Retinal pigment epithelial cell (primary cell): ENCODE results near the gene ARHGAP26.

Source experiments
- DNase-seq: peaks from one replicate; pipeline ENCODE4 v3.0.0-alpha.2; 2010; ENCODE audit warnings: low read depth
- H3K4me3 ChIP-seq: 2 replicates; pipeline ENCODE4 v1.5.1; 2011; ENCODE audit warnings: mild to moderate bottlenecking, low read length, control low read depth, moderate library complexity
- TF ChIP-seq, protein P1 (sequence below): conservative IDR thresholded peaks from 2 replicates; pipeline ENCODE4 v1.5.1; 2011; ENCODE audit warnings: low read depth, low read length, control low read depth, inconsistent platforms

The ARHGAP26 gene

DNA sequence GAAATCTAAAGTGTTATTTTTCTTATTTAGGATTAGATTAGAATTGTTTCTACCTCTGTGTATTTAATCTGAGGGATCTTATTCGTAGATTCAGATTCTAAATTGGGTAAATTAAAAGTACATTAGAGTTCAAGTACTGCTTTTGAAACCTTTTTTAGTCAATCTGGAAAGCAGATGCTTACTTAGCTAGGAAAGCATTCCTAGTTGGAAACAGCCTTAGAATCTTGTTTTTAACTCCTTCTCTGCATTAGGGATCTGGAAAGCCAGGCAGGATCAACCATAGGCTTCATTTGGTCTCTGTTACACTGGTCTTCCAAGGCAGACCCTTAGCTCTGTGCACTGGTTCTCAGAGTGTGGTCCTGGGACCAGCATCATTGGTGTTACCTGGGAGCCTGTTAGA, 385.9 kb downstream of the ARHGAP26 start:
- TF ChIP-seq, protein P1, sequence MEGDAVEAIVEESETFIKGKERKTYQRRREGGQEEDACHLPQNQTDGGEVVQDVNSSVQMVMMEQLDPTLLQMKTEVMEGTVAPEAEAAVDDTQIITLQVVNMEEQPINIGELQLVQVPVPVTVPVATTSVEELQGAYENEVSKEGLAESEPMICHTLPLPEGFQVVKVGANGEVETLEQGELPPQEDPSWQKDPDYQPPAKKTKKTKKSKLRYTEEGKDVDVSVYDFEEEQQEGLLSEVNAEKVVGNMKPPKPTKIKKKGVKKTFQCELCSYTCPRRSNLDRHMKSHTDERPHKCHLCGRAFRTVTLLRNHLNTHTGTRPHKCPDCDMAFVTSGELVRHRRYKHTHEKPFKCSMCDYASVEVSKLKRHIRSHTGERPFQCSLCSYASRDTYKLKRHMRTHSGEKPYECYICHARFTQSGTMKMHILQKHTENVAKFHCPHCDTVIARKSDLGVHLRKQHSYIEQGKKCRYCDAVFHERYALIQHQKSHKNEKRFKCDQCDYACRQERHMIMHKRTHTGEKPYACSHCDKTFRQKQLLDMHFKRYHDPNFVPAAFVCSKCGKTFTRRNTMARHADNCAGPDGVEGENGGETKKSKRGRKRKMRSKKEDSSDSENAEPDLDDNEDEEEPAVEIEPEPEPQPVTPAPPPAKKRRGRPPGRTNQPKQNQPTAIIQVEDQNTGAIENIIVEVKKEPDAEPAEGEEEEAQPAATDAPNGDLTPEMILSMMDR = no peak
- no peak for DNase-seq
- H3K4me3 ChIP-seq = no peak overlapping the region

DNA sequence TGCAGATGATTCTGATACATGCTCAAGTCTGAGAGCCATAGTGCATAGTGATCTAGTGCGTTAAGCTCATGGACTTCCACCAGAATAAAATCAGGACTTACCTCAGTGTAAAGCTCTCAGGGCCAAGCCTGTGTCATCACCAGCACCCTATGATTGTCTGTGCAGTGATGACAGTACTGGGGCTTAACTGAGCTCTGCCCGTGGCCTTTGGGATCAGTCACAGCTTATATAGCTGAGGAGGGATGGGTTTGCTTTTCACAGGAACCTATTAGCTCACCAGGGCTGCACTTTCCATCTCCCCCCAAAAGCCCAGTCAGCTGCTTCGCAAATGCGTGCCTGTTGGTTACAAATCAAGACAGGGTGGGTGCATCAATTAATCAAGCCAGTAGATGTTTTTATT, 386.4 kb downstream of the ARHGAP26 start:
- no peak overlapping the region for H3K4me3 ChIP-seq
- TF ChIP-seq, protein P1 = no peak
- DNase-seq = no peak

DNA sequence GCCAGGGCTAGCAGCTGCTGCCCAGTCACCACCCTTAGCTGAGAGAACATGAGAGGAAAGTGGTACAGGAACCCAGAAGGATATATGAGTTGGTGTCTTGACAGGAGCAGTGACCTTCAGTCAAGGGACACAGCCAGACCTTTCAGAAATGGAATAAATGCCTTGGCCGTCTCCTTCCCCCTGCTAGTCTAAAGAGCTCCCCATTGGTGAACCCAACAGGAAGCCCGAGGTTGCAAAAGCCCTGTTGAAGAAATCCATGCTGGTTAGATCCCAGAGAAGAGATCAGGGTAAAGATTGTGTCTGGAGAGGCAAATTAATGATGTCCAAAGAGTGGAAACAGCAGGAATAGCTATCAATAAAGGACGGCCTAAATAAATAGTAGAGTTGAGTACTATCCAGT, 388.9 kb downstream of the ARHGAP26 start:
- TF ChIP-seq, protein P1 = no peak
- no peak for DNase-seq
- H3K4me3 ChIP-seq = no peak overlapping the region

DNA sequence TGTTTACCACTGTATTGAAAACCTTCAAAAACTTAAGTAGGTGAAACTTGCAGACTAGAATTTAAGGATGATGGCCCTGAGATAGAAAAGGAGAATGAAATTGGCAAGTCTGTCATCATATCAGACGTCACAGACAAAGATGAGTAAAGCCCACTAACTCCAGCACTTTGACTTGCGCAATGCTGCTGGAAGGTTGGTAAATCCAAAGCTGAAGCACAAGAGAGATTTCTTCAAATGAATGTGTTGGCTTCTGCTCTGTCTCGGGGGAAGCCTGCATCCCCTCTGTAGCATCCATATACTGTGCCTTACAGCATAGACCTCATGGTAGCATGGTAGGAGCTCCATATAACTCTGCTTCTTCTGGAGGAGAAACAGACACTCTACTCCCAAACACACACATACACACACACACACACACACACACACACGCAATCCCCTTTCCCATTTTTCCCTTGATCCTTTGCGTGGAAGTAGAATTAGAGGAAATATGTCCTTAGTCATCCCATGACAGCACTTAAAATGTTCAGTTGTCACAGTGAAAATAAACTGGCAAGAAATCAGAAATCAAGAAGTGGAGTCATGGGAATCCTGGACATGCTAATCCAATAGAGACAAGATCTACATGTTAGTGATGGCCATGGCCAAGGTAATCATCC, 391.8 kb downstream of the ARHGAP26 start:
- H3K4me3 ChIP-seq = no peak overlapping the region
- TF ChIP-seq, protein P1 = no peak
- DNase-seq = no peak

DNA sequence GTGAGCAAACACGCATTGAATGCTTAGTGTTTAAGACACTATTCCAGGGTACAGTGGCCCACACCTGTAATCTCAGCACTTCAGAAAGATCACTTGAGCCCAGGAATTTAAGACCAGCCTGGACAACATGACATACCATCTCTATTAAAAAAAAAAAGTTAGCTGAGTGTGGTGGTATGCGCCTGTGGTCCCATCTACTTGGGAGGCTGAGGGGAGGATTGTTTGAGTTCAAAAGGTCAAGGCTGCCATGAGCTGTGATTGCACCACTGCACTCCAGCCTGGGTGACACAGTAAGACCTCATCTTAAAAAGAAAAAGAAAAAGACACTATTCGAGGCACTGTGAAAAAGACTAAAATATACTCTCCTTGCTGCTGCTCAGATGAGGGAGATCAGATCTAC, 392.6 kb downstream of the ARHGAP26 start:
- TF ChIP-seq, protein P1 = no peak
- H3K4me3 ChIP-seq = no peak overlapping the region
- DNase-seq = no peak

DNA sequence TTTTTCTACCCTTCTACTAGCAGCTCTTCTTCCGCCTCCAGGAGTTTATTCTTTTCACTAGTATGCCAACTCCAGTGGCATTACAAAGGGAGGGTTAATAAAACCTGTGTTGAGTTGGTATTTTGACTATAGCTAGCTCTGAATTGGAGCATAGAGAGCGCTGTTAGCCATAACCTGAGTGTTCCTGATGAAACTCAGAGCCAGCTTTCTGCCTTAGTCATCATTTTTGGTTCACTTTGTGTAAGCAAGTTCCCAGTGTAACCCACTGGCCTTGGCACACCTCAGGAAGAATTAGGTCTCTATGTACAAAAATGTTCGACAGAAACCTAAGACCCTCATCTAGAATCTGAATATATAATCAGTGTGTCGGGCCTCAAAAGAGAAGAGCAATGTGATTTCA, 394.4 kb downstream of the ARHGAP26 start:
- H3K4me3 ChIP-seq = no peak overlapping the region
- TF ChIP-seq, protein P1 = no peak
- no peak for DNase-seq

DNA sequence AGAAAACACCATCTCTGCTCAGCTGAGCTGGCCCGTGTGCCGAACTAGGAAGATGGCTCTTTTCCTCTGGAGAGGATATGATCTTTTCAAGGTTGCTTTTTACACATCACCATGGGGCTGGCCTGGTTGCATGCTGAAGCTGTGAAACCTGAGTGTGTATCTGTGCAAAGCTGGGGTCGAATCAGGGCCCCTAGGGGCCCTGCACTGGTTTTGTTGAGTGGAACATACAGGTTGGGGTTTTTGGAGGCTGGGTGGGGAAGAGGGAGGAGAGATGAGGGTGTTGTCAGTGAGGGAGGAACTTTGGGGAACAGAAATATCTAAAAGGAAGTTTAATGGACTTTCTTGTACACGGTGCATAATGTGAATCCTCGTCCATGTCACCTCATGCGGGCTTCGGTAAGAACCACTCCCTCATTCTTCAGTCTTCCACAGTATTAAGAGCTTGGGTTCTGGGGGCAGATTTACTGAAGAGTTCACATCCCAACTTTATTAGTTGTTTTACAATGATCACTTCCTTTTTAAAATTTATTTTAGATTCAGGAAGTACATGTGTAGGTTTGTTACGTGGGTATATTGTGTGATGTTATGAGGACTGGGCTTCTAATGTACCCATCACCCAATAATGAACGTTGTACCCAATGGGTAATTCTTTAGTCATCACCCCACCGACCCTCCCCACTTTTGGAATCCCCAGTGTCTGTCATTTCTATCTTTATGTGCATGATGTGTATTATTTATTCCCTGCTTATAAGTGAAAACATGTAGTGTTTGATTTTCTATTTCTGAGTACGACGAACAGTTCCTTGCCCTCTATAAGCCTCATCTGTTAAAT, 395.1 kb downstream of the ARHGAP26 start:
- TF ChIP-seq, protein P1 = no peak
- no peak for DNase-seq
- no peak overlapping the region for H3K4me3 ChIP-seq
